ENCODE results near the gene SPANXN4. TPM values are rescaled to one million over a fixed set of nuclear protein-coding genes. Genes with fewer than 3 reads are reported as not detected.
A peak's percentile ranks its signal among the peaks of the same experiment; 100 is the strongest.

The SPANXN4 gene
- total RNA-seq (2014; rRNA removed; shearing (Covaris generic)) = not detected in 2 replicates

GRCh38 chrX:143025628-143026027 lies at the start of gene SPANXN4:
TSS of gene SPANXN4 (plus strand) at chrX:143025928. CDS start at chrX:143026015, 87 bp downstream.
- DNase-seq (ENCODE audit: low spot score) = no peak
- in situ Hi-C loops (cut with HindIII; ENCODE audit: low sequenced_read_pairs) = no loop called here

GRCh38 chrX:142977128-142977914 lies 48.4 kb upstream of the SPANXN4 start:
- in situ Hi-C loops (cut with HindIII; ENCODE audit: low sequenced_read_pairs) = no loop called here
- DNase-seq (ENCODE audit: low spot score) = no peak

GRCh38 chrX:142978130-142978684 lies 47.5 kb upstream of the SPANXN4 start:
- DNase-seq (ENCODE audit: low spot score) = no peak
- in situ Hi-C loops (cut with HindIII; ENCODE audit: low sequenced_read_pairs) = no loop called here

GRCh38 chrX:142982679-142983078 lies 43.0 kb upstream of the SPANXN4 start:
- in situ Hi-C loops (cut with HindIII; ENCODE audit: low sequenced_read_pairs) = no loop called here
- DNase-seq (ENCODE audit: low spot score) = no peak

- DNase-seq (ENCODE audit: low spot score) = no peak
- in situ Hi-C loops (cut with HindIII; ENCODE audit: low sequenced_read_pairs) = no loop called here
These were observed 30.7 kb upstream of the SPANXN4 start for GRCh38 chrX:142994988-142995387.

- in situ Hi-C loops (cut with HindIII; ENCODE audit: low sequenced_read_pairs) = no loop called here
- no peak for DNase-seq (ENCODE audit: low spot score)
These were observed 27.1 kb upstream of the SPANXN4 start for GRCh38 chrX:142998447-142999198.

GRCh38 chrX:142999199-142999701 lies 26.5 kb upstream of the SPANXN4 start:
- in situ Hi-C loops (cut with HindIII; ENCODE audit: low sequenced_read_pairs) = no loop called here
- DNase-seq (ENCODE audit: low spot score) = no peak

GRCh38 chrX:143002206-143002605 lies 23.5 kb upstream of the SPANXN4 start:
- in situ Hi-C loops (cut with HindIII; ENCODE audit: low sequenced_read_pairs) = no loop called here
- DNase-seq (ENCODE audit: low spot score) = no peak

- in situ Hi-C loops (cut with HindIII; ENCODE audit: low sequenced_read_pairs) = no loop called here
- no peak for DNase-seq (ENCODE audit: low spot score)
These were observed 8.5 kb upstream of the SPANXN4 start for GRCh38 chrX:143017272-143017671.

- DNase-seq (ENCODE audit: low spot score) = no peak
- in situ Hi-C loops (cut with HindIII; ENCODE audit: low sequenced_read_pairs) = no loop called here
These were observed 1.5 kb downstream of the SPANXN4 start for GRCh38 chrX:143027275-143027674.

GRCh38 chrX:143047511-143047910 lies 21.8 kb downstream of the SPANXN4 start:
- no peak for DNase-seq (ENCODE audit: low spot score)
- in situ Hi-C loops (cut with HindIII; ENCODE audit: low sequenced_read_pairs) = no loop called here

- in situ Hi-C loops (cut with HindIII; ENCODE audit: low sequenced_read_pairs) = no loop called here
- peak; percentile 4 for DNase-seq (ENCODE audit: low spot score)
These were observed 32.4 kb downstream of the SPANXN4 start for GRCh38 chrX:143058120-143058519.

- DNase-seq (ENCODE audit: low spot score) = no peak
- in situ Hi-C loops (cut with HindIII; ENCODE audit: low sequenced_read_pairs) = no loop called here
These were observed 55.5 kb downstream of the SPANXN4 start for GRCh38 chrX:143081231-143081630.

- no peak for DNase-seq (ENCODE audit: low spot score)
- in situ Hi-C loops (cut with HindIII; ENCODE audit: low sequenced_read_pairs) = no loop called here
These were observed 56.8 kb downstream of the SPANXN4 start for GRCh38 chrX:143082537-143082936.
